ENCODE data around the gene CSPG4.
"Not testable (repeated sequence)": the region's sequence is repeated elsewhere in the genome, so short reads cannot be mapped to it uniquely, and the experiment has no call there.

Gene CSPG4

GRCh38 chr15:75704618-75705017, 8.0 kb downstream of the CSPG4 start:
- DNase-seq (ENCODE audit: low read depth), result no peak

- no peak for DNase-seq (ENCODE audit: low read depth)
Observed at GRCh38 chr15:75704263-75704615, 8.4 kb downstream of the CSPG4 start.

- DNase-seq (ENCODE audit: low read depth), result not testable (repeated sequence)
Observed at GRCh38 chr15:75703440-75704262, 9.0 kb downstream of the CSPG4 start.

- DNase-seq (ENCODE audit: low read depth), result no peak
Observed at GRCh38 chr15:75702436-75702835, 10.2 kb downstream of the CSPG4 start.

- DNase-seq (ENCODE audit: low read depth), result not testable (repeated sequence)
Observed at GRCh38 chr15:75701071-75702003, 11.3 kb downstream of the CSPG4 start.

- peak; percentile 79 for DNase-seq (ENCODE audit: low read depth)
Observed at GRCh38 chr15:75699961-75700874, 12.4 kb downstream of the CSPG4 start.

- DNase-seq (ENCODE audit: low read depth), result not testable (repeated sequence)
Observed at GRCh38 chr15:75699517-75699916, 13.1 kb downstream of the CSPG4 start.

GRCh38 chr15:75697974-75698747, 14.5 kb downstream of the CSPG4 start:
- not testable (repeated sequence) for DNase-seq (ENCODE audit: low read depth)

- no peak for DNase-seq (ENCODE audit: low read depth)
Observed at GRCh38 chr15:75697523-75697922, 15.1 kb downstream of the CSPG4 start.

GRCh38 chr15:75696854-75697259, 15.8 kb downstream of the CSPG4 start:
- no peak for DNase-seq (ENCODE audit: low read depth)

GRCh38 chr15:75696311-75696720, 16.3 kb downstream of the CSPG4 start:
- no peak for DNase-seq (ENCODE audit: low read depth)

GRCh38 chr15:75695634-75696310, 16.9 kb downstream of the CSPG4 start:
- DNase-seq (ENCODE audit: low read depth), result no peak

GRCh38 chr15:75695220-75695619, 17.4 kb downstream of the CSPG4 start:
- no peak for DNase-seq (ENCODE audit: low read depth)

GRCh38 chr15:75694241-75695182, 18.1 kb downstream of the CSPG4 start:
- DNase-seq (ENCODE audit: low read depth), result peak; percentile 99

GRCh38 chr15:75693501-75694240, 19.0 kb downstream of the CSPG4 start:
- DNase-seq (ENCODE audit: low read depth), result peak; percentile 51

GRCh38 chr15:75693028-75693427, 19.6 kb downstream of the CSPG4 start:
- not testable (repeated sequence) for DNase-seq (ENCODE audit: low read depth)

GRCh38 chr15:75692311-75692710, 20.3 kb downstream of the CSPG4 start:
- not testable (repeated sequence) for DNase-seq (ENCODE audit: low read depth)

GRCh38 chr15:75689429-75689828, 23.2 kb downstream of the CSPG4 start:
- not testable (repeated sequence) for DNase-seq (ENCODE audit: low read depth)

- no peak for DNase-seq (ENCODE audit: low read depth)
Observed at GRCh38 chr15:75688831-75689230, 23.8 kb downstream of the CSPG4 start.

Data from iris pigment epithelial cell (primary cell).